Kidney epithelial cell (primary cell): ENCODE measurements around the gene SLAMF6. TPM values are rescaled to one million over a fixed set of nuclear protein-coding genes. Genes with fewer than 3 reads are reported as not detected.
"Not testable (repeated sequence)": the region's sequence is repeated elsewhere in the genome, so short reads cannot be mapped to it uniquely, and the experiment has no call there.

Experiments used
- DNase-seq: peaks from one replicate; pipeline ENCODE4 v3.0.0-alpha.2; 2010; ENCODE audit warnings: low read depth
- H3K27me3 ChIP-seq: 2 replicates; pipeline ENCODE4 v1.6.0; 2011; ENCODE audit warnings: low read length; ENCODE audit not compliant: control insufficient read depth, insufficient read depth
- H3K36me3 ChIP-seq: 2 replicates; pipeline ENCODE4 v1.5.1; 2011; ENCODE audit warnings: low read length; ENCODE audit not compliant: control insufficient read depth, insufficient read depth
- H3K4me3 ChIP-seq: 2 replicates; pipeline ENCODE4 v1.5.1; 2011; ENCODE audit warnings: low read depth, mild to moderate bottlenecking, control low read depth, low read length
- CTCF ChIP-seq: IDR thresholded peaks from 2 replicates; pipeline ENCODE4 v1.5.1; 2011; ENCODE audit warnings: mild to moderate bottlenecking, moderate library complexity, low read length, control low read depth, inconsistent platforms; ENCODE audit not compliant: insufficient read depth, poor library complexity, severe bottlenecking
- total RNA-seq: library from RNA; depleted of rRNA; stranded (reverse); fragments of >200 nt; gene quantifications from 2 replicates; pipeline ENCODE4 v1.2.3, GENCODE V29; 2015

Gene SLAMF6
- total RNA-seq, 1 donor from 2014 or later, result not detected

- DNase-seq, result no peak
- no peak for TF ChIP-seq CTCF
- Histone ChIP-seq H3K27me3 (no peaks in the 10 kb centered on the region), H3K4me3 (no peak overlapping the region), H3K36me3 (no peaks in the 10 kb centered on the region)
Measured at GRCh38 chr1:160539684-160539989, 16.6 kb upstream of the SLAMF6 start.

DNA sequence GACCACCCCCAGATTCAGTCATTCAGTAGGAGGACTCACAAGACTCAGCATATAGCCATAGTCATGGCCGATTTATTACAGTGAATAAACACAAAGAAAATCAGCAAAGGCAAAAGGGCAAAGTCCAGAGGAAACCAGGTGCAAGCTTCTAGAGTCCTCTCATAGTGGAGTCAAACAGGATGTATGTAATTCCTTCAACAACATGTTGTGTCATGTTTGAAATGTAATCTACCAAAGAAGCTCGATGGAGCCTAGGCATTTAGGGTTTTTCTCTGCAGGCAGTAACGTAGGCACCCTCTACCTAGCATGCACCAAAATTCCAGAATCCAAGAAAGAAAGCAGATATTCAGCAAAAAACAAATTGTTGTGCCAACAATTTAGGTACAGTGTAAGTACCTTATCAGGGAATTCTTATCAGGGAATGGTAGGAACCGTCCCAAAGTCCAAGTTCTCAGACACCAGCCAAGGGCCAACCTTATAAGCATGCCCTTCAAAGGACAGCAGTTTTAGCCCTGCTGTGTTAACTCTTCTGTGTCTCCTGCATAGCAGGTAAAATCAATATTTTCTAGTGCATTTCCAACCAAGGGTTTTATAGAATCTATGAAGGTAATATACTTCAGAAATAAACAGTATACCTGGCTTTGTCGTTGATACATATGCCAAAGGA, 16.1 kb upstream of the SLAMF6 start:
- no peak overlapping the region for H3K4me3 ChIP-seq
- no peak for TF ChIP-seq CTCF
- no peaks in the 10 kb centered on the region for H3K36me3 ChIP-seq
- H3K27me3 ChIP-seq, result no peaks in the 10 kb centered on the region
- DNase-seq, result no peak

GRCh38 chr1:160537714-160538665, 14.9 kb upstream of the SLAMF6 start:
- no peak for TF ChIP-seq CTCF
- H3K27me3 ChIP-seq, result no peaks in the 10 kb centered on the region
- DNase-seq, result no peak
- no peak overlapping the region for H3K4me3 ChIP-seq
- H3K36me3 ChIP-seq, result no peaks in the 10 kb centered on the region

GRCh38 chr1:160534823-160535605, 12.0 kb upstream of the SLAMF6 start:
- TF ChIP-seq CTCF, result no peak
- H3K4me3 ChIP-seq, result no peak overlapping the region
- no peaks in the 10 kb centered on the region for H3K27me3 ChIP-seq
- no peak for DNase-seq
- H3K36me3 ChIP-seq, result no peaks in the 10 kb centered on the region

GRCh38 chr1:160532557-160532813, 9.4 kb upstream of the SLAMF6 start:
- not testable (repeated sequence) for H3K4me3 ChIP-seq, H3K27me3 ChIP-seq, H3K36me3 ChIP-seq, DNase-seq

GRCh38 chr1:160531809-160532556, 8.9 kb upstream of the SLAMF6 start:
- not testable (repeated sequence) for H3K36me3 ChIP-seq, H3K27me3 ChIP-seq

GRCh38 chr1:160529401-160529952, 6.4 kb upstream of the SLAMF6 start:
- DNase-seq, H3K27me3 ChIP-seq, H3K4me3 ChIP-seq, H3K36me3 ChIP-seq: not testable (repeated sequence)

More at GRCh38 chr1:160531809-160532556, 8.9 kb upstream of the SLAMF6 start:
- not testable (repeated sequence) for H3K4me3 ChIP-seq, DNase-seq

- H3K27me3 ChIP-seq, H3K4me3 ChIP-seq, DNase-seq, H3K36me3 ChIP-seq: not testable (repeated sequence)
Measured at GRCh38 chr1:160523789-160524188, 734 bp upstream of the SLAMF6 start.
